ENCODE data around the gene ISLR.
A peak's percentile ranks its signal among the peaks of the same experiment; 100 is the strongest.

The ISLR gene

DNA sequence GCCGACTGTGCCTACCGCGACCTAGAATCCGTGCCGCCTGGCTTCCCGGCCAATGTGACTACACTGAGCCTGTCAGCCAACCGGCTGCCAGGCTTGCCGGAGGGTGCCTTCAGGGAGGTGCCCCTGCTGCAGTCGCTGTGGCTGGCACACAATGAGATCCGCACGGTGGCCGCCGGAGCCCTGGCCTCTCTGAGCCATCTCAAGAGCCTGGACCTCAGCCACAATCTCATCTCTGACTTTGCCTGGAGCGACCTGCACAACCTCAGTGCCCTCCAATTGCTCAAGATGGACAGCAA is 1.4 kb downstream of the ISLR start:
- Histone ChIP-seq H3K9me3 (ENCODE audit: insufficient read depth, low read length) (no peaks in the 10 kb centered on the region), H3K36me3 (ENCODE audit: insufficient read depth, insufficient read length, low read length) (peaks cover 2% of the 10 kb centered on the region), H3K4me1 (ENCODE audit: insufficient read depth, insufficient read length) (peaks cover 43% of the 10 kb centered on the region), H3K9ac (ENCODE audit: insufficient read length, low read depth) (no peak overlapping the region), H3K27me3 (ENCODE audit: insufficient read depth, insufficient read length) (no peaks in the 10 kb centered on the region), H3K4me3 (ENCODE audit: insufficient read length, low read depth) (no peak overlapping the region)
- DNase-seq (ENCODE audit: low read depth, low spot score): no peak
- no peak for TF ChIP-seq ZNF274 (IDR thresholded peaks at IDR 0.05; ENCODE audit: low read depth, low read length)
- TF ChIP-seq SUZ12 (IDR thresholded peaks at IDR 0.05; ENCODE audit: extremely low read depth, insufficient read depth, insufficient read length): no peak
- no peak for TF ChIP-seq YY1 (IDR thresholded peaks at IDR 0.05; ENCODE audit: insufficient read depth, insufficient read length)

DNA sequence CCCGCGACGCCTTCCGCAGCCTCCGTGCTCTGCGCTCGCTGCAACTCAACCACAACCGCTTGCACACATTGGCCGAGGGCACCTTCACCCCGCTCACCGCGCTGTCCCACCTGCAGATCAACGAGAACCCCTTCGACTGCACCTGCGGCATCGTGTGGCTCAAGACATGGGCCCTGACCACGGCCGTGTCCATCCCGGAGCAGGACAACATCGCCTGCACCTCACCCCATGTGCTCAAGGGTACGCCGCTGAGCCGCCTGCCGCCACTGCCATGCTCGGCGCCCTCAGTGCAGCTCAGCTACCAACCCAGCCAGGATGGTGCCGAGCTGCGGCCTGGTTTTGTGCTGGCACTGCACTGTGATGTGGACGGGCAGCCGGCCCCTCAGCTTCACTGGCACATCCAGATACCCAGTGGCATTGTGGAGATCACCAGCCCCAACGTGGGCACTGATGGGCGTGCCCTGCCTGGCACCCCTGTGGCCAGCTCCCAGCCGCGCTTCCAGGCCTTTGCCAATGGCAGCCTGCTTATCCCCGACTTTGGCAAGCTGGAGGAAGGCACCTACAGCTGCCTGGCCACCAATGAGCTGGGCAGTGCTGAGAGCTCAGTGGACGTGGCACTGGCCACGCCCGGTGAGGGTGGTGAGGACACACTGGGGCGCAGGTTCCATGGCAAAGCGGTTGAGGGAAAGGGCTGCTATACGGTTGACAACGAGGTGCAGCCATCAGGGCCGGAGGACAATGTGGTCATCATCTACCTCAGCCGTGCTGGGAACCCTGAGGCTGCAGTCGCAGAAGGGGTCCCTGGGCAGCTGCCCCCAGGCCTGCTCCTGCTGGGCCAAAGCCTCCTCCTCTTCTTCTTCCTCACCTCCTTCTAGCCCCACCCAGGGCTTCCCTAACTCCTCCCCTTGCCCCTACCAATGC is 2.0 kb downstream of the ISLR start:
- Histone ChIP-seq H3K9me3 (ENCODE audit: insufficient read depth, low read length) (no peaks in the 10 kb centered on the region), H3K9ac (ENCODE audit: insufficient read length, low read depth) (no peak overlapping the region), H3K4me1 (ENCODE audit: insufficient read depth, insufficient read length) (peaks cover 47% of the 10 kb centered on the region), H3K27me3 (ENCODE audit: insufficient read depth, insufficient read length) (no peaks in the 10 kb centered on the region), H3K4me3 (ENCODE audit: insufficient read length, low read depth) (no peak overlapping the region), H3K36me3 (ENCODE audit: insufficient read depth, insufficient read length, low read length) (peaks cover 5% of the 10 kb centered on the region)
- DNase-seq (ENCODE audit: low read depth, low spot score): no peak
- TF ChIP-seq SUZ12 (IDR thresholded peaks at IDR 0.05; ENCODE audit: extremely low read depth, insufficient read depth, insufficient read length) (no peak), YY1 (IDR thresholded peaks at IDR 0.05; ENCODE audit: insufficient read depth, insufficient read length) (no peak)

DNA sequence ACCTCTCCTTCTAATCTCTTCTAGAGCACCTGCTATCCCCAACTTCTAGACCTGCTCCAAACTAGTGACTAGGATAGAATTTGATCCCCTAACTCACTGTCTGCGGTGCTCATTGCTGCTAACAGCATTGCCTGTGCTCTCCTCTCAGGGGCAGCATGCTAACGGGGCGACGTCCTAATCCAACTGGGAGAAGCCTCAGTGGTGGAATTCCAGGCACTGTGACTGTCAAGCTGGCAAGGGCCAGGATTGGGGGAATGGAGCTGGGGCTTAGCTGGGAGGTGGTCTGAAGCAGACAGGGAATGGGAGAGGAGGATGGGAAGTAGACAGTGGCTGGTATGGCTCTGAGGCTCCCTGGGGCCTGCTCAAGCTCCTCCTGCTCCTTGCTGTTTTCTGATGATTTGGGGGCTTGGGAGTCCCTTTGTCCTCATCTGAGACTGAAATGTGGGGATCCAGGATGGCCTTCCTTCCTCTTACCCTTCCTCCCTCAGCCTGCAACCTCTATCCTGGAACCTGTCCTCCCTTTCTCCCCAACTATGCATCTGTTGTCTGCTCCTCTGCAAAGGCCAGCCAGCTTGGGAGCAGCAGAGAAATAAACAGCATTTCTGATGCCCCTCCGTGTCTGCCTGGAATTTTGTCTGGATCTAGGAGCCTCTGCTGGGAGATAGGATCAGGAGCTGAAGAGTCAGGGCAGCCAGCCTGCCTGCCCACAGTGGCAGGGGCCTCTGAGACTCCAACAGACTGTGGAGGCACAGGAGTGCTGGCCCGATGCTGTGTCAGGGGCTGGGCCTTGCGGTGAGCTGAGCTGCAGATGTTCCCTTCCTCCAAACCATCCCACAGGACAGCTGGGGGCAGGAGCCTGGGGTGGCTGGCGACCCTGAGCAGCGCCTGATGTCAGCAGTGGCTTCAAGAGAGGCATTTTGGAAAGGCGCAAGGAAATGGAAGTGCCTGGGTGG is 3.0 kb downstream of the ISLR start:
- Histone ChIP-seq H3K4me1 (ENCODE audit: insufficient read depth, insufficient read length) (peaks cover 47% of the 10 kb centered on the region), H3K9me3 (ENCODE audit: insufficient read depth, low read length) (no peaks in the 10 kb centered on the region), H3K9ac (ENCODE audit: insufficient read length, low read depth) (peak overlapping the region; percentile 14)

DNA sequence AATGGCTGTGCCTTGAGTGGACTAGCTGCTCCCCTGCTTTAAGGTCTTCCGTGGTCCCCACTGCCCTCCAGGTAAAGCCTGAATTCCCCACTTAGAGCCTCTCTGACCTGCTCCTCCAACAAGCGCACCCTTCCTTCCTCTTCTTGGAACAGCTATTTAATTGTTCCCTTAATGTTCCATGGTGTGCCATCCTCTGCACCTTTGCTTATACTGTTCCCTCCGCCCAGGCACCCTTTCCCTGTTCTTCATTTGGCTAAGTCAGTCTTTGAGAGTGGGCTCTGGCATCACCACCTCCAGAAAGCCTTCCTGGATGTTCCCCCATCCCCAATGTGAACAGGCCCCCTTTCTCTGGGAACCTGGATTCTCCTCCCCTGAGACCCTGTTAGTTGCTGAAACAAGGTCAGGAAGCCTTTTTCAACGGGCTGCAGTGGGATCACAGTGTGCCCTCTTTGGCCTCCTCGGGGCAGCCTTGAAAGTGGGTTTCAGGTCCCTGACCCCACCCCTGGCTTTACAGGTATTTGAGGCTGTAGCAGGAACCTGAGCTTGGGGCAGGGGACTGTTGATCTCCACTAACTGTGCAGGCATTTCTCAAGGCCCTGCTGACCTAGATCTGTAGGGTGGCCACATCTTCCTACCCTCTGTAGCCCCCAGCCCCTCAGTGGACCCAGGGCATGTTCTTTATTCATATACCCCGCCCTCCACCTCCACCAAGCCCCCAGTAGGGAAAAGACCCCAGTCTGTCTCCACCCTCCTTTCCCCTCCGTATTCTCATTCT is 5.0 kb downstream of the ISLR start:
- Histone ChIP-seq H3K27me3 (ENCODE audit: insufficient read depth, insufficient read length) (no peaks in the 10 kb centered on the region), H3K9me3 (ENCODE audit: insufficient read depth, low read length) (no peaks in the 10 kb centered on the region), H3K4me3 (ENCODE audit: insufficient read length, low read depth) (no peak overlapping the region), H3K9ac (ENCODE audit: insufficient read length, low read depth) (no peak overlapping the region), H3K36me3 (ENCODE audit: insufficient read depth, insufficient read length, low read length) (peaks cover 11% of the 10 kb centered on the region), H3K4me1 (ENCODE audit: insufficient read depth, insufficient read length) (peaks cover 41% of the 10 kb centered on the region)
- no peak for DNase-seq (ENCODE audit: low read depth, low spot score)
- TF ChIP-seq ZNF274 (IDR thresholded peaks at IDR 0.05; ENCODE audit: low read depth, low read length) (no peak), YY1 (IDR thresholded peaks at IDR 0.05; ENCODE audit: insufficient read depth, insufficient read length) (no peak), SUZ12 (IDR thresholded peaks at IDR 0.05; ENCODE audit: extremely low read depth, insufficient read depth, insufficient read length) (no peak)

More for the DNA sequence above, 3.0 kb downstream of the ISLR start:
- no peak overlapping the region for H3K4me3 ChIP-seq (ENCODE audit: insufficient read length, low read depth)
- peak; percentile 58 for DNase-seq (ENCODE audit: low read depth, low spot score)
- H3K36me3 ChIP-seq (ENCODE audit: insufficient read depth, insufficient read length, low read length): peaks cover 8% of the 10 kb centered on the region
- no peaks in the 10 kb centered on the region for H3K27me3 ChIP-seq (ENCODE audit: insufficient read depth, insufficient read length)
- TF ChIP-seq ZNF274 (IDR thresholded peaks at IDR 0.05; ENCODE audit: low read depth, low read length): no peak
- no peak for TF ChIP-seq SUZ12 (IDR thresholded peaks at IDR 0.05; ENCODE audit: extremely low read depth, insufficient read depth, insufficient read length)
- TF ChIP-seq YY1 (IDR thresholded peaks at IDR 0.05; ENCODE audit: insufficient read depth, insufficient read length): no peak

DNA sequence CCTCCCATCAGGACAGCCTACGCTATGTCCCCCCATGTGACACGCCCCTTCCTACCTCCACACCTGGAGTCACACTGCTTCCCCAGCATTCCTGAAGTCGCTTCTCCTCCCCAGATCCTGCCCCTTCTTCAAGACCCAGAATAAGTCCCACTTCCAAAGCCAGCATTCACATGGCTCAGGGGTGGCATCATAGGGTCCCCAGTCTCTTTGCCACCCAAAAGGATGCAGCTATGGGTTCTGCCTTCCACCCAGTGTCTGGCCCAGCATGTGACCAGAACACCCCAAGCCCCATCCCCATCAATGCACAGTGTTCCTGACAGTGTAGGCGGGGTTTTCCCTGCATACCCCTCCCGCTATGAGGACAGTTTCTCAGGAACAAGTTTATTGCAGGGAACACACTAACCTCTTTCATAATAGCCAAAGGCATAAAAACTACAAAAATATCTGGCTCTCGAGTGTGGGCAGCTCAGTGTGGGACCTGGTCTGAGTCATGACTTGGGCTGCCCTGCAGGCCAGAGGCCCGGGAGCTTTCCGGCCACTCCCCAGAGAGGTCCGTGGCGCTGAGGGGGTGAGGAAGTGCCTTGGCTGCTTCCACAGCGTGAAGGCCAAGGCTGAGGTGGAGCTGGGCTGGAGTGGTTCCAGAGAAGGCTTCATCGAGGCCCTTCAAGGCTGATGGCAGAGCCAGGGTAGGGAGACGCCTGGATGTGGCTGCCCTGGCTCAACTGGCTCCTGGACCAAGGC is 5.8 kb downstream of the ISLR start:
- DNase-seq (ENCODE audit: low read depth, low spot score): no peak
- H3K9ac ChIP-seq (ENCODE audit: insufficient read length, low read depth): no peak overlapping the region

More for the DNA sequence above, 5.8 kb downstream of the ISLR start:
- no peak for TF ChIP-seq YY1 (IDR thresholded peaks at IDR 0.05; ENCODE audit: insufficient read depth, insufficient read length)
- TF ChIP-seq ZNF274 (IDR thresholded peaks at IDR 0.05; ENCODE audit: low read depth, low read length): no peak
- no peak for TF ChIP-seq SUZ12 (IDR thresholded peaks at IDR 0.05; ENCODE audit: extremely low read depth, insufficient read depth, insufficient read length)
- H3K4me1 ChIP-seq (ENCODE audit: insufficient read depth, insufficient read length): peaks cover 35% of the 10 kb centered on the region
- no peak overlapping the region for H3K4me3 ChIP-seq (ENCODE audit: insufficient read length, low read depth)
- no peaks in the 10 kb centered on the region for H3K9me3 ChIP-seq (ENCODE audit: insufficient read depth, low read length)
- no peaks in the 10 kb centered on the region for H3K27me3 ChIP-seq (ENCODE audit: insufficient read depth, insufficient read length)
- H3K36me3 ChIP-seq (ENCODE audit: insufficient read depth, insufficient read length, low read length): peaks cover 11% of the 10 kb centered on the region
